GM18868 (cell line): ENCODE measurements around the gene DUSP28.

Experiments
- ATAC-seq: cut with Tn5 transposase; IDR thresholded peaks from one replicate; pipeline ENCODE4 v1.9.1; 2021; ENCODE audit warnings: mild to moderate bottlenecking, moderate library complexity; ENCODE audit not compliant: unreplicated experiment

Gene DUSP28

DNA sequence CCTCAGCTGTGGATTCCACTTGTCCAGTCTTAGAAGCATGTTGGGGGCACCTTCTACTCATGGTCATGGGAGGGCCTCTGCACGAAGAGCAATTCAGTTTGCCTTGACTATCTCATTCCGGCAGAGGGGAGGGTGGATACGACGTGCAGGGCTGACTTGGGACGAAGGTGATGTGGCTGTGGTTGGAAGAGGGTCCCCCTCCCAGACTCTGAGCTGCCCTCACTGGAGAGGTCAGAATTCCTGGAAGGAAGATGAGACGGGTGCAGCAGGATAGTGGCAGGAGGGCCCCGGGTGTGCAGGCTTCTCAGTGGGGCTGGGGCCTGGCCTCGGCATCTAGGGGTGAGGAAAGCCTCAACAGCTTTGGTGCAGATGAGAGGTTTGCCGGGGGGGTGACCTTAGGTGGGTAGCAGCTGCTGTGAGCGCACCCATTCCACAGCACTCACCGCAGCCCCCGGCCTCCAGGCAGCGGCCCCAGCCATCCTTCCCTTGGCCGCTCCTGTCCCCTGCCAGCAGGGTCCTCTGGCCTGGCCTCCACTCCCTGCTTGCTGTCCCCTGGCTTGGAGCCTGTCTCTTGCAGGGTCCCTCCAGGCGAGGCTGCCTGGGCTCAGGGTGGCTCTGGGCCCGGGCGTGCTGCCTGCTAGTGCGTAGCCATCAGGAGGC is 11.3 kb downstream of the DUSP28 start:
- ATAC-seq: no peak

DNA sequence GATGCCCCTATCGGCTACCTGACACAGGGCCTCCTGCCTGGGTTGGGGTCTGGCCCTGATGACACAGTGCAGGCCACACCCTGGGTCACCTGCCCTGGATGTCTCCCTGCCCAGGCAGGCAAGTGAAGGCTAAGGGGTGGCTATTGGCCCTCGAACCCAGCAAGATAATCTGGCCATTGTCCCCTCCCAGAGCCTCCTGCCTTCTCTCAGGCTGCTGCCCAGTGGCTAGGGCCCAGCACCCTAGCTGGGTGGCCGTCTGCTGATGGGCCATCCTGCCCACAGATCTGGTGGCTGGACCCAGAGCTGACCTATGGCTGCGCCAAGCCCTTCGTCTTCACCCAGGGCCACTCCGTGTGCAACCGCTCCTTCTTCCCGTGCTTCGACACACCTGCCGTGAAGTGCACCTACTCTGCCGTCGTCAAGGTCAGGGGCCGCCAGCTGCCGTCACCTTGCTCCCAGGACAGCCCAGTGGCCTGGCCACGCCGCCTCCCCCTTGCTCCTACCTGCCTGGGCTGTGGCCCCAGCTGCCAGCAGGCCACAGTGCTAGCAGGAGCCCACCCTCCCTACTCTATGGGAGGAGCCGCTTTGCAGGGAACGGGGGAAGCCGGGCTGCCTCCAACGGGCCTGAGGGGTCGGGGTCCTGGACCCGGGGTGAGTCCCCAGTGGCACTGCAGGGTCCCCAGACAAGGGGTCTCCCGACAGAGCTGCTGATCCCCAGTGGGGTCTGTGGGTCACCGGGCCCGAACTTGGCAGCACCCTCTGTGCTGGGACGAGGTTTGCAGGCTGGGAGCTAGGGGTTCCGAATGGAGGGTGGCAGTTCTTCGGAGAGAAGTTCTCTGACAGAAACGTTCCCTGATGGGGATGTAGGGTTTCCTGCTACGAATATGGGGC is 12.2 kb downstream of the DUSP28 start:
- no peak for ATAC-seq

GRCh38 chr2:240573071-240573515 is 12.9 kb downstream of the DUSP28 start:
- ATAC-seq: no peak

DNA sequence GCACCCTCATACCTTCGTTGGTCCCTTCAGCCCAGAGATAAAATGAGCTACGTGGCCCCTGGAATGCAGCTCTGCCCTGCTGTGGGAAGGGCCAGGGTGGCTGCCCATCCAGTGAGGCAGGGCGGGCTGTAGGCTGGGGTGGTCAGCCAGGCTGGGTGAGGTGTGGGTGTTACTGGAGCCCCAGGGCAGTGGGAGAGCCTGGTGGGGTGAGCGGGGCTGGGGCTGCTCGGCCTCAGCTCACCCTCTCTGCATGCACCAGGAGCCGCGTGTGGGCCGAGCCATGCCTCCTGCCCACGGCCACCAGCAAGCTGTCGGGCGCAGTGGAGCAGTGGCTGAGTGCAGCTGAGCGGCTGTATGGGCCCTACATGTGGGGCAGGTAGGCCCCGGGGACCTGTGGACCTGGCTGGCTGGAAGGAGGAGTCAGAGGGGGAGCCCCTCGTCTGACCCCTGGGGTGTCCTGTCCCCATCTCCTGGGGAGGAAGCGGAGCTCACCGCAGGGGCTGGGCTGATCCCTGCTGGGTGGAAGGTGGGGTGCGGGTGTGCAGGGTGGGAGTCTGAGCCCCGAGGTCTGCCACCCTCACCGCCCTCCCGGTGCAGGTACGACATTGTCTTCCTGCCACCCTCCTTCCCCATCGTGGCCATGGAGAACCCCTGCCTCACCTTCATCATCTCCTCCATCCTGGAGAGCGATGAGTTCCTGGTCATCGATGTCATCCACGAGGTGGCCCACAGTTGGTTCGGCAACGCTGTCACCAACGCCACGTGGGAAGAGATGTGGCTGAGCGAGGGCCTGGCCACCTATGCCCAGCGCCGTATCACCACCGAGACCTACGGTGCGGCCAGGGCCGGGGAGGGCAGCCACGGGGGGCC is 13.6 kb downstream of the DUSP28 start:
- no peak for ATAC-seq

- ATAC-seq: no peak
These were observed 14.4 kb downstream of the DUSP28 start for GRCh38 chr2:240574386-240575100.

DNA sequence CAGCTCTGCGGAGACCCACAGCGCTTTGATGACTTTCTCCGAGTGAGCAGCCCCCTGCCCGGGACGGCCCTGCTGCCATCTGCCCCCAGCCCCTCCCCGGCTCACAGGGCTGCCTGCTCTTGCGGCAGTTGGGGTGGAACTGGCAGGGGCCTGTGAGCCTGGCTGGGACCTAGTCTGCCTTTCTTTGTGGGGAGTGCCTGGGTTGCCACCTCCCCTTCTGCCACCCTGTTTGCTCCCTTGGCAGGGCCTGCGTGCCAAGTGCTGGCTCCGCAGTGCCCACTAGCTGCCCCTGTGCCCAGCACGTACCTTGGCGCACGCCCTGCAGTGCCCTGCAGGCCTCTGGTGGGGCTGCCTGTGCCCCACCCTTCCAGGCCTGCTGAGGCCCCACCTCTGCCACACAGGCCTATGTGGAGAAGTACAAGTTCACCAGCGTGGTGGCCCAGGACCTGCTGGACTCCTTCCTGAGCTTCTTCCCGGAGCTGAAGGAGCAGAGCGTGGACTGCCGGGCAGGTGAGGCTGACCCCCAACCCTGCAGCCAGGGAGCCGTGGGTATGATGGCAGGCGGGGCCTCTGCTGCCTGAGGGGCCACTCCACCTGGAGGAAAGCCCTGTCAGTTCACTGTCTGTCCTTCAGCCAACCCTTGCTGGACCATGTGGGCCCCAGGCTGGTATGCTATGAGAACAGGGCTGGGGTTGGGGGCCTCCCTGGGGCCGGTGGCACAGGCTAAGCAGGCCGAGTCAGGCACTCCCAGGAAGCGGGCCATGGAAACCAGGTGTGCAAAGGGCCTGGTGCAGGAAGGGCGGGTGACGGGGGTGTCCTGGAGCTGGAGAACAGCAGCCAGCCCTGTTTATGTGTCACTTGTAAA is 15.2 kb downstream of the DUSP28 start:
- no peak for ATAC-seq

- ATAC-seq: no peak
These were observed 15.9 kb downstream of the DUSP28 start for GRCh38 chr2:240576036-240576435.

DNA sequence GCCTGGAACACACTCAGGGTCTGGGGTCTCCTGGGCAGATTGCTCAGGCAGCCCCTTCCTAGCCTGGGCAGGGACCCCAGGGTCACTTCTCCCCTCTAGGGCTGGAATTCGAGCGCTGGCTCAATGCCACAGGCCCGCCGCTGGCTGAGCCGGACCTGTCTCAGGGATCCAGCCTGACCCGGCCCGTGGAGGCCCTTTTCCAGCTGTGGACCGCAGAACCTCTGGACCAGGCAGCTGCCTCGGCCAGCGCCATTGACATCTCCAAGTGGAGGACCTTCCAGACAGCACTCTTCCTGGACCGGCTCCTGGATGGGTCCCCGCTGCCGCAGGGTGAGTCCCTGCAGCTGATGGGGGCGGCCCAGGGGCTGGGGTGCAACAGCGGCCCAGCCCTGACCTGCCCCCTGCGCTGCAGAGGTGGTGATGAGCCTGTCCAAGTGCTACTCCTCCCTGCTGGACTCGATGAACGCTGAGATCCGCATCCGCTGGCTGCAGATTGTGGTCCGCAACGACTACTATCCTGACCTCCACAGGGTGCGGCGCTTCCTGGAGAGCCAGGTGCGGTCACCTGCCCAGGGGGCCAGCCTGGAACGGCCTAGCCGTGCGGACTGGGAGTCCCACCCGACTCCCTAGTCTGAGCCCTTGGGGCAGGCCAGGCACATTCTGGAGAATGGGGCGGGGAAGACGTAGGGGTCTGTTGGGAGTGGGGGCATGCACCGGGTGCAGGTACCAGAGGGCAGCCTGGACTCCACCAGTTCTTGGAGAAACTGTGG is 16.5 kb downstream of the DUSP28 start:
- no peak for ATAC-seq

DNA sequence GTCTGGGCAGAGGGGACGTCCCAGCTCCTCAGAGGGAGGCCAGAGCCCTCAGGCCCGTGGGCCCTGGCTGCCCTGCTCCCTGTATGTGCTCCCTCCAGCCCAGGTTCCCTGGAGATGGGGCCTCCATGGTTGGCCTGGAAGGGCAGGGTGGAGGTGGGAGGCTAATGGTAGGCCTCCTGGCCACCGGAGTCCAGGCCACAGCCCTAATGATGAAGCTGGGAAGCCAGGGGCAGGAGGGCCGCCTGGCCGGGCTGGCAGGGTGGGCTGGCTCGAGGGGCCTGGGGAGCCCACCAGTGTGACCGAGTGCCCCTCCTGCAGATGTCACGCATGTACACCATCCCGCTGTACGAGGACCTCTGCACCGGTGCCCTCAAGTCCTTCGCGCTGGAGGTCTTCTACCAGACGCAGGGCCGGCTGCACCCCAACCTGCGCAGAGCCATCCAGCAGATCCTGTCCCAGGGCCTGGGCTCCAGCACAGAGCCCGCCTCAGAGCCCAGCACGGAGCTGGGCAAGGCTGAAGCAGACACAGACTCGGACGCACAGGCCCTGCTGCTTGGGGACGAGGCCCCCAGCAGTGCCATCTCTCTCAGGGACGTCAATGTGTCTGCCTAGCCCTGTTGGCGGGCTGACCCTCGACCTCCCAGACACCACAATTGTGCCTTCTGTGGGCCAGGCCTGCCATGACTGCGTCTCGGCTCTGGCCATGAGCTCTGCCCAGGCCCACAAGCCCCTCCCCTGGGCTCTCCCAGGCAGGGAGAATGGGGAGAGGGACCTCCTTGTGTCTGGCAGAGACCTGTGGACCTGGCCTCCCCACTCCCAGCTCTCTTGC is 17.3 kb downstream of the DUSP28 start:
- no peak for ATAC-seq

DNA sequence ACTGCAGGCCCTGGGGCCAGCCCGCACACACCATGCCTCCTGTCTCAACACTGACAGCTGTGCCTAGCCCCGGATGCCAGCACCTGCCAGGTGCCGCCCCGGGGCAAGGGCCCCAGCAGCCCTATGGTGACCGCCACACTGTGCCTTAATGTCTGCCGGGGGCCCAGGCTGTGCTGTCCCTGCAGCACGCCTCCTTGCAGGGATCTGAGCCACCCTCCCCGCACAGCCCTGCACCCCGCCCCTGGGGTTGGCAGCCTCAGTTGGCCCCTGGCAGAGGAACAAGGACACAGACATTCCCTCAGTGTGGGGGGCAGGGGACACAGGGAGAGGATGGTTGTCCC is 17.9 kb downstream of the DUSP28 start:
- no peak for ATAC-seq

DNA sequence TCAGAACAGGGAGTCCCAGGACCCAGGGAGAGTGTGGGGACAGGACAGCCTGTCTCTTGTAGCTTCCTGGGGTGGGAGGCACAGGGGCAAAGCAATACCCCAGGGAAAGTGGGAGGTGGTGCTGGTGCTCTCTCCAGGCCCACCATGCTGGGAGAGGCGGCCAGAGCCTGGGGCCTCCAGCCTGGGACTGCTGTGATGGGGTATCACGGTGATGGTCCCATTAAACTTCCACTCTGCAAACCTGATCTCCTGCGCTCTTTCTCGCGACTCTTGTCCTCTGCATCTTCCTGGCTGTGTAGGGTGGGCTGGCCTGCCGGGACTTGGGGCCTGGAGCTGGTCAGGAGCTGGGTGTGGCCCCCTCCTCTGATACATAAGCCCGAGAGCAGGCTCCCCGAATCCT is 18.3 kb downstream of the DUSP28 start:
- no peak for ATAC-seq

DNA sequence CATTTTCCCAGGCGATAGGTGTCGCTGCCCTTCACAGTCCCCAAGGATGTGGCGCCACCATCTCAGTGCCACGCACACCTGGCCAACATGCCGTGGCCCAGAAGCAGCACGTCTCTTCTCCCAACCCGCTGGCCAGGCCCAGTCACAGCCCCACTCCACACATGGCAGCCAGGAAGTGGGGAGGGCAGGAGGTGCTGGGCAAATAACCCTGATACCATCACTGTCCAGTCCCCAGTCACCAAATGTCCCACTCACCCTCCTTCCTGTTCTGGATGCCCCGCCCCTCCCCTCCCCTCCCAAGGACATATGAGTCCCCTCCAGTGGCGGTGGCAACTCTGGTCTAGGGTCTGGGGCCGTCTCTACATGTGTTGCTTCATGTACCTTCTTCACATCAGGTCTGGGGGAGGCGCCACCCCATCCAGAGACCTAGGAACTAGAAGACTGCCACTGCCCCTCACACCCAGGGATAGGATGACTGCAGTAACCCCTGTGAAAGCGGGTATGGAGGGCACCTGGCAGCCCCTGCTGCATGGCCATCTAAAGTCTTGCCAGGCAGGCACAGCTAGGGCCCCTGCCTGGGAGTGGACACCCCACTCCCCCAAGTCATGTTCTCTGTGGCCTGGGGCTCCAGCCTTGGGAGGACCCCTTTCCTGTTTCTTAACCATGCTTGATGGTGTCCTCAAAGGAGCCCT is 19.1 kb downstream of the DUSP28 start:
- ATAC-seq: no peak

GRCh38 chr2:240579771-240580614 is 19.8 kb downstream of the DUSP28 start:
- ATAC-seq: no peak

- ATAC-seq: no peak
These were observed 21.7 kb downstream of the DUSP28 start for GRCh38 chr2:240581811-240582210.

DNA sequence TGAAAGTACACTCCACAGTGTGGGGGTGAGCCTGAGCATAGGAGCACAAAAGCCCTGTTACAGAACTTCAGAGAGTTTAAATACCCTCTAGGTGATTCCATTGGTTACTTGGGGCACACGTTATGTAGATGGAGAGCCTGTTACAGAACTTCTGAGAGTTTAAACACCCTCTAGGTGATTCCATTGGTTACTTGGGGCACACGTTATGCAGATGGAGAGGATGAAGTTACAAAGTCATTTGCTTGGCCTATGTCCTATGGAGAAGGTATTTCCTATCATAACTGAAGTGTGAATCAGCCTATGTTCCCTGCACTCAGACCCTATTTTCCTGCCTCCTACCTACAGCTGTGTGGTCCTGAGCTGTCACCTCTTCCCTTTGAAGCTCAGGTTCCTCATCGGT is 22.6 kb downstream of the DUSP28 start:
- no peak for ATAC-seq

GRCh38 chr2:240583774-240584173 is 23.6 kb downstream of the DUSP28 start:
- ATAC-seq: no peak
